CD4-positive, CD25-positive, alpha-beta regulatory T cell (primary cell): Measurements from ENCODE around the gene AMOTL2. TPM values are rescaled to one million over a fixed set of nuclear protein-coding genes. Genes with fewer than 3 reads are reported as not detected.

Experiments
- ATAC-seq, 2 donors: fragments of 150-1000 bp; cut with Tn5 transposase; one replicate each; pipeline ENCODE4 v1.10.0; 2021; ENCODE audit warnings: low read depth in 2 of 2, moderate number of reproducible peaks in 2 of 2, moderate library complexity in 1 of 2
- DNase-seq, 3 donors: peaks; one replicate each; pipeline versions ENCODE4 v3.0.0 to v3.0.0-alpha.2; 2012 to 2022; ENCODE audit warnings: mixed read lengths in 1 of 3
- H3K27ac ChIP-seq: one replicate; pipeline ENCODE4 v1.7.0; 2013; ENCODE audit warnings: mild to moderate bottlenecking, low read length; ENCODE audit not compliant: insufficient read depth, poor library complexity, severe bottlenecking
- H3K27me3 ChIP-seq: one replicate; pipeline ENCODE4 v1.7.0; 2013; ENCODE audit warnings: low read length; ENCODE audit not compliant: control insufficient read depth, insufficient read depth
- H3K36me3 ChIP-seq: one replicate; pipeline ENCODE4 v1.7.0; 2013; ENCODE audit warnings: mild to moderate bottlenecking, low read length, moderate library complexity; ENCODE audit not compliant: control insufficient read depth, insufficient read depth
- H3K4me1 ChIP-seq: 2 replicates; pipeline ENCODE4 v1.7.0; 2013; ENCODE audit warnings: mild to moderate bottlenecking, low read length; ENCODE audit not compliant: insufficient read depth, control insufficient read depth, poor library complexity, severe bottlenecking
- H3K4me3 ChIP-seq: one replicate; pipeline ENCODE4 v1.7.0; 2013; ENCODE audit warnings: low read depth, mild to moderate bottlenecking, low read length, moderate library complexity
- H3K9me3 ChIP-seq, 2 experiments: 1 replicate in 1 of 2; 2 replicates in 1 of 2; pipeline ENCODE4 v1.7.0; 2013; ENCODE audit warnings: low read length in 2 of 2, mild to moderate bottlenecking in 1 of 2, moderate library complexity in 1 of 2; ENCODE audit not compliant: control insufficient read depth in 2 of 2
- H3K27ac Mint-ChIP-seq, 3 donors: one replicate each; pipeline ENCODE4 v1.8.0; 2020 to 2022; ENCODE audit warnings: mild to moderate bottlenecking in 3 of 3, mixed read lengths in 3 of 3, moderate library complexity in 2 of 3
- H3K27me3 Mint-ChIP-seq: one replicate; pipeline ENCODE4 v1.8.0; 2022; ENCODE audit warnings: mild to moderate bottlenecking, mixed read lengths
- H3K36me3 Mint-ChIP-seq: one replicate; pipeline ENCODE4 v1.8.0; 2020; ENCODE audit warnings: mixed read lengths
- H3K4me1 Mint-ChIP-seq, 4 donors: one replicate each; pipeline ENCODE4 v1.8.0; 2020 to 2022; ENCODE audit warnings: mixed read lengths in 4 of 4, mild to moderate bottlenecking in 1 of 4
- H3K4me3 Mint-ChIP-seq, 4 donors: one replicate each; pipeline ENCODE4 v1.8.0; 2020 to 2022; ENCODE audit warnings: mild to moderate bottlenecking in 4 of 4, mixed read lengths in 4 of 4, moderate library complexity in 3 of 4
- H3K9me3 Mint-ChIP-seq, 7 donors: one replicate each; pipeline ENCODE4 v1.8.0; 2020 to 2022; ENCODE audit warnings: mixed read lengths in 7 of 7, mild to moderate bottlenecking in 3 of 7, moderate library complexity in 2 of 7
- polyA plus RNA-seq, 4 donors: library from polyadenylated mRNA; unstranded; fragments of 300-500 nt; fragmentation: Illumina TruSeq; gene quantifications; one replicate each; pipeline ENCODE4 v1.2.3, GENCODE V29; 2021
- total RNA-seq: library from RNA; stranded (reverse); gene quantifications from one replicate; pipeline ENCODE4 v1.2.3, GENCODE V29; 2022

The AMOTL2 gene
- total and polyA plus RNA-seq, 5 donors from 2014 or later = not detected

GRCh38 chr3:134388788-134389485 lies 14.7 kb upstream of the AMOTL2 start:
- no peaks in the 10 kb centered on the region for H3K9me3 ChIP-seq
- H3K27ac Mint-ChIP-seq = no peak overlapping the region
- peaks cover 0 to 4% (median 0%) of the 10 kb centered on the region in 7 donors for H3K9me3 Mint-ChIP-seq
- ATAC-seq (no peak), DNase-seq (no peak)
- H3K4me1 Mint-ChIP-seq = no peaks in the 10 kb centered on the region
- H3K4me3 Mint-ChIP-seq = no peak overlapping the region
- no peak overlapping the region for H3K27ac ChIP-seq
- peaks cover 2% of the 10 kb centered on the region for H3K27me3 ChIP-seq
- no peaks in the 10 kb centered on the region for H3K36me3 ChIP-seq
- H3K4me3 ChIP-seq = no peak overlapping the region
- H3K4me1 ChIP-seq = no peaks in the 10 kb centered on the region
- peaks cover 34% of the 10 kb centered on the region for H3K27me3 Mint-ChIP-seq
- no peaks in the 10 kb centered on the region for H3K36me3 Mint-ChIP-seq

- Mint-ChIP-seq H3K4me1 (no peaks in the 10 kb centered on the region), H3K4me3 (no peak overlapping the region), H3K9me3 (peaks cover 0 to 4% (median 0%) of the 10 kb centered on the region in 7 donors), H3K27ac (no peak overlapping the region), H3K27me3 (peaks cover 34% of the 10 kb centered on the region), H3K36me3 (no peaks in the 10 kb centered on the region)
- H3K4me3 ChIP-seq = no peak overlapping the region
- H3K27ac ChIP-seq = no peak overlapping the region
- no peaks in the 10 kb centered on the region for H3K36me3 ChIP-seq
- no peaks in the 10 kb centered on the region for H3K4me1 ChIP-seq
- peaks cover 2% of the 10 kb centered on the region for H3K27me3 ChIP-seq
- H3K9me3 ChIP-seq = no peaks in the 10 kb centered on the region
- no peak for DNase-seq
- ATAC-seq = no peak
Measured at GRCh38 chr3:134388292-134388691, 14.0 kb upstream of the AMOTL2 start.

- H3K9me3 Mint-ChIP-seq = peaks cover 0 to 4% (median 0%) of the 10 kb centered on the region in 7 donors
- no peak for DNase-seq
- H3K4me3 Mint-ChIP-seq = no peak overlapping the region
- no peaks in the 10 kb centered on the region for H3K36me3 Mint-ChIP-seq
- peaks cover 2% of the 10 kb centered on the region for H3K27me3 ChIP-seq
- no peaks in the 10 kb centered on the region for H3K4me1 Mint-ChIP-seq
- H3K27ac Mint-ChIP-seq = no peak overlapping the region
- H3K9me3 ChIP-seq = no peaks in the 10 kb centered on the region
- no peak overlapping the region for H3K4me3 ChIP-seq
- ATAC-seq = no peak
- no peaks in the 10 kb centered on the region for H3K36me3 ChIP-seq
- peaks cover 35% of the 10 kb centered on the region for H3K27me3 Mint-ChIP-seq
- no peaks in the 10 kb centered on the region for H3K4me1 ChIP-seq
- H3K27ac ChIP-seq = no peak overlapping the region
Measured at GRCh38 chr3:134387293-134387692, 13.0 kb upstream of the AMOTL2 start.

GRCh38 chr3:134384963-134385362 lies 10.7 kb upstream of the AMOTL2 start:
- no peaks in the 10 kb centered on the region for H3K9me3 ChIP-seq
- no peak for DNase-seq

GRCh38 chr3:134381831-134382442 lies 7.7 kb upstream of the AMOTL2 start:
- H3K9me3 Mint-ChIP-seq = peaks cover 0 to 2% (median 0%) of the 10 kb centered on the region in 7 donors
- peaks cover 48% of the 10 kb centered on the region for H3K27me3 Mint-ChIP-seq
- no peaks in the 10 kb centered on the region for H3K4me1 ChIP-seq
- no peaks in the 10 kb centered on the region for H3K4me1 Mint-ChIP-seq
- H3K27me3 ChIP-seq = peaks cover 4% of the 10 kb centered on the region
- H3K36me3 ChIP-seq = no peaks in the 10 kb centered on the region
- no peak overlapping the region for H3K4me3 ChIP-seq
- no peak for ATAC-seq
- no peak for DNase-seq
- H3K27ac ChIP-seq = no peak overlapping the region
- no peak overlapping the region for H3K27ac Mint-ChIP-seq
- no peaks in the 10 kb centered on the region for H3K36me3 Mint-ChIP-seq
- no peaks in the 10 kb centered on the region for H3K9me3 ChIP-seq
- no peak overlapping the region for H3K4me3 Mint-ChIP-seq

More at GRCh38 chr3:134384963-134385362, 10.7 kb upstream of the AMOTL2 start:
- peaks cover 0 to 4% (median 0%) of the 10 kb centered on the region in 7 donors for H3K9me3 Mint-ChIP-seq
- ATAC-seq = no peak
- no peaks in the 10 kb centered on the region for H3K4me1 Mint-ChIP-seq
- Histone ChIP-seq H3K4me3 (no peak overlapping the region), H3K36me3 (no peaks in the 10 kb centered on the region), H3K27me3 (peaks cover 2% of the 10 kb centered on the region), H3K4me1 (no peaks in the 10 kb centered on the region), H3K27ac (no peak overlapping the region)
- H3K36me3 Mint-ChIP-seq = no peaks in the 10 kb centered on the region
- H3K27me3 Mint-ChIP-seq = peaks cover 35% of the 10 kb centered on the region
- no peak overlapping the region for H3K27ac Mint-ChIP-seq
- no peak overlapping the region for H3K4me3 Mint-ChIP-seq

GRCh38 chr3:134381076-134381475 lies 6.8 kb upstream of the AMOTL2 start:
- no peak overlapping the region for H3K4me3 ChIP-seq
- H3K27me3 Mint-ChIP-seq = peaks cover 52% of the 10 kb centered on the region
- H3K36me3 ChIP-seq = no peaks in the 10 kb centered on the region
- no peak for DNase-seq
- peak overlapping the region in 1 of 3 donors; percentile 67 for H3K27ac Mint-ChIP-seq
- H3K4me1 Mint-ChIP-seq = no peaks in the 10 kb centered on the region
- no peaks in the 10 kb centered on the region for H3K36me3 Mint-ChIP-seq
- no peaks in the 10 kb centered on the region for H3K4me1 ChIP-seq
- no peak overlapping the region for H3K4me3 Mint-ChIP-seq
- H3K27ac ChIP-seq = no peak overlapping the region
- ATAC-seq = no peak
- no peaks in the 10 kb centered on the region for H3K9me3 ChIP-seq
- peaks cover 3% of the 10 kb centered on the region for H3K27me3 ChIP-seq
- H3K9me3 Mint-ChIP-seq = peaks cover 0 to 2% (median 0%) of the 10 kb centered on the region in 7 donors

- Histone ChIP-seq H3K9me3 (no peaks in the 10 kb centered on the region), H3K4me1 (no peaks in the 10 kb centered on the region), H3K36me3 (no peaks in the 10 kb centered on the region), H3K4me3 (no peak overlapping the region), H3K27me3 (peaks cover 3% of the 10 kb centered on the region), H3K27ac (no peak overlapping the region)
- Mint-ChIP-seq H3K4me1 (peaks cover 0 to 4% (median under 1%) of the 10 kb centered on the region in 4 donors), H3K4me3 (no peak overlapping the region), H3K36me3 (no peaks in the 10 kb centered on the region), H3K27me3 (peaks cover 58% of the 10 kb centered on the region), H3K9me3 (peaks cover 0 to 2% (median 0%) of the 10 kb centered on the region in 7 donors), H3K27ac (no peak overlapping the region)
- ATAC-seq (no peak), DNase-seq (no peak)
Measured at GRCh38 chr3:134380249-134380648, 6.0 kb upstream of the AMOTL2 start.

- peaks cover 11% of the 10 kb centered on the region for H3K4me1 ChIP-seq
- ATAC-seq (no peak), DNase-seq (no peak)
- H3K4me1 Mint-ChIP-seq = peaks cover 0 to 11% (median 8%) of the 10 kb centered on the region in 4 donors
- H3K9me3 Mint-ChIP-seq = peaks cover 0 to under 1% (median 0%) of the 10 kb centered on the region in 7 donors
- no peaks in the 10 kb centered on the region for H3K36me3 ChIP-seq
- no peak overlapping the region for H3K4me3 Mint-ChIP-seq
- H3K36me3 Mint-ChIP-seq = no peaks in the 10 kb centered on the region
- H3K27ac Mint-ChIP-seq = no peak overlapping the region
- H3K27me3 ChIP-seq = peaks cover 6% of the 10 kb centered on the region
- peaks cover 59% of the 10 kb centered on the region for H3K27me3 Mint-ChIP-seq
- no peak overlapping the region for H3K27ac ChIP-seq
- H3K9me3 ChIP-seq = no peaks in the 10 kb centered on the region
- no peak overlapping the region for H3K4me3 ChIP-seq
Measured at GRCh38 chr3:134378818-134379217, 4.6 kb upstream of the AMOTL2 start.
